ENCODE results near the gene PCSK5.

The PCSK5 gene

DNA sequence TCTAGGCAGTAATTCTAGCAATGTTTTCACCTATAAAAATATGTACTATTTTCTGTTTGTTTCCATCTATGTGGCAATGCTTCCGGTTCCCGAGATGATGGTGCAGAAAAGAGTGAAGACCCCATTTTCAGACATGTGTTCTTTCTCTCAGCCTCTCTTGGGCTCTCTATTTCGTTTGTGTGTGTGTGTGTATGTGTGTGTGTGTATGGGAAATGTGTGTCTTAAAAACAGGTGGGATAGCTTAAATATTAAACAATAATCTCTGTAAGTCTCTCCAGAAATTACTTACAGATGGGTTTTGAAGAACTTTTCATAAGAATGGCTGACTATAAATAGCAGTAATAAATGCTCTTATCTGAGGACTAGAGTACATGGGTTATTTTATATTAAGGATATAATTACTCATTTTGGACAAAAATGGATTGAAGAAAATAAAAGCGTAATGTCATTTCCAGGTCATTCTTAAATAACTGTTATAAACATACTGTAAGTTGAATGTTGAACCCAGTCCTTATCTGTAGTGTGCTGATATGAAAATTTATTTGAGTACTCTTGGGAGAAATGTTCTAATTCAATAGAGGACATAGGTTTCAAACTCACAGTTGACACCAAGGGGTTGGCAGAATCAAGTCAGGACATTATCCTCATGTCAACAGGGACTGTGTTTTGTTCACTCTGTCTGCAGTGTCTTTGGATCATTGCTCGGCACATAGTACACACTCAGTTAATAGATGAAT lies 31.1 kb downstream of the PCSK5 start:
- no peak for DNase-seq (ENCODE audit: low read depth in 2 of 2)

DNA sequence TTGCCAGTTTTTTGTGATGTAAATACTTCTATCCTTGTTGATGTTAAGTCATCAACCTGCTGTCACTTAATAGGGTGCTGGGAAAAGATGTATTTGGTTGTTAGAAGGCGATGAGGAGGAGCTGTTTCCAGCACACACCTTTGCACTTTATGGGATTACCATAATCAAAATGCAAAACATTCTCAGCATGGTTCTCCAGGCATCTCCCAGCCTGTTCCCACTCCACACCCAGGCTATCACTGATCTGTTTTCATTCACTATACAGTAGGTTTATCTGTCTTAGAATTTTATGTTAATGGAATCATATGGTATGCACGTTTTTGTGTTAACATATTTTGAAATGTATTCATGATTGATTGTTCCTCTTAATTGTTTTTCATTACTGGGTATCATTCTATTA lies 35.9 kb downstream of the PCSK5 start:
- DNase-seq (ENCODE audit: low read depth in 2 of 2): no peak

DNA sequence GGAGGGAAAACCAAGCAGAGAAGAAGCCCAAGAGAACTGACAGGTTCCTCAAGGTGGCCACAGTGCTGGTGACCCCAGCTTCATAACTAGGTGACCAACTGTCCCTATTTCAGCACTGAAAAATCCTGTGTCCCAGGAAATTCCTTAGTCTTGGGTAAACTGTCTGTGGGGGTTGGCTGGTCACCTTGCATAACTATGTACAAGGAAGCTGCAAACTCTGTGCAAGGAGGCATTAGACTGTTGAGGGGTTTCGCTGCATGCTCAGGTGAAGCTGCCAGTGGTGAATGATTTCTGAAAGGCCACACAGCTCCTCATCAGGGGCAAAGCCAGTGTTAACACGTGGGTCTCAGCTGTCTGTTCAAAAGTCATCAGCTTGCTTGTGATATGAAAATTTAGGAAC lies 36.9 kb downstream of the PCSK5 start:
- DNase-seq (ENCODE audit: low read depth in 2 of 2): no peak

DNA sequence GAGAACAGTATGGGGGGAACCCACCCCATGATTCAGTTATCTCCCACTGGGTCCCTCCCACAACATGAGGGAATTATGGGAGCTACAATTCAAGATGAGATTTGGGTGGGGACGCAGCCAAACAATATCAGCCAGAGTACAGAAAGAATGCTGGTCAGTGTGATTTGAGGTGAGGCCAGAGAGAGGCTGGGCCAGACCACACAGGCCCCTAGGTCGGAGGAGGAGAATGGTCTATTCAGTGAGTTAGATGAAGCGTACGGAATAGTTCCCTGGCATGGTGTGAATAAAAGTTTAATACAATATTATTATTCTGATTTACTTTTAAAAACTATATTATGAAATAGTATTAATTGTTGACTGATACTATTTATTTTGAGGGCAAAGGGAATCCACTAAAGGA lies 39.7 kb downstream of the PCSK5 start:
- no peak for DNase-seq (ENCODE audit: low read depth in 2 of 2)

DNA sequence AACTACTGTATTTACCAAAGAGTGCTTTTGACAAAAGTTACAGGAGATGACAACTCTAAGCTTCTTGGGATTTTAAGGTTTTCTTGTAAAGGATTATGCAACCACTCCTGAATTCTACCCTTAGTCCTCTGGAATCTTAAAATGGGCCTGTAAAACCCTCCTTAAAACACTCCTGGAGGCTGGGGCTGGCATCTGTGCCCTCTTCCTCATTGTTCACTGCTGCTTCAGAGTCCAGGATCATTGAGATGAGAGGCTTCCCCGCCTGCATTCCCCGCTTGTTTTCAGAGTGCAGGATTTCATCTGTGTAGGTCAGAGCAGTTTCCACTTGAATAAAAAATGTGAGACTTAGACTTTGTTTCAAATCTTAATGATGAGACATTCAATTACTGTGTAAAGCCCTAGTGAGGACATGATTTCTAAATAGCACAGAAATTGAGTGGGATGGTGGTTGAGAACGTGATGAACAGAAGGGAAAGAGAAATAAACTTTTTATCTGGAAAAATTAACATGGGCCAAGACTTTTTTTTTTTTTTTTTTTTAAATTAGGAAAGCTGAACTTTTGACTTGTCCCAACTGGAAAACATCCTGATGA lies 40.4 kb downstream of the PCSK5 start:
- DNase-seq (ENCODE audit: low read depth in 2 of 2): no peak

DNA sequence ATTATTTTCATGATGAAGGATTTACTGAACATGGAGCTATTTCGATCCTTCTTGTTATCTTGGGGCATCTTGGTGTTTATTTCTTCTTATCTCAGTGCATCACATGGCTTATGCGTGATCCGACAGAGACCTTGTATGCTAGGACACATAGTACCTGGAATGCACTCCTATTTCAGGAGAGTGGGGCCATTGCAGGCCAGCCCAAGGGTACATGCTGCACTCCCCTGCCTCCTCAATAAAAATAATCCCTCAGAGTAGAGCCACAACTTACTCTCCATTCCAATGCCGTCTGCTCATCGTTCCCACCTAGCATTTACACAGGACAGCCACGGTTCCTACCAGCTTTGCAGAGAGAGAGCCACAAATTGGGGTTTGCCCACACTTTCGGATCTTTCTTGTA lies 43.5 kb downstream of the PCSK5 start:
- no peak for DNase-seq (ENCODE audit: low read depth in 2 of 2)

DNA sequence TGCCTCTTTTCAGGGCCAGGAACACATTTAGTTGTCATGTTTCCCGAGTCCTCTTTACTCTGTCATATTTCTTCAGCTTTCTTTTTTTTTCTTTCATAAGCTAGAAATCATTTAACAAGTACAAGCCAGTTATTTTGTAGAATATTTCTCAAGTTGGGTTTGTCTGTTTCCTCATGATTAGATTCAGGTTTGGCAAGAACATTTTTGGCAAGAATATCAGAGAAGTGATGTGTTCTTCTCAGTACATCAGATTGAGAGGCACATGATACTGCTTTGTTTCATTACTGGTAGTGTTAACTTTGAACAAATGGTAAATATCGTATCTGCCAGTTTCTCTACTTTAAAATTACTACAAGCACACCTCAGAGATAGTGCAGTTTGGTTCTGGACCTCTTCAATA lies 45.1 kb downstream of the PCSK5 start:
- no peak for DNase-seq (ENCODE audit: low read depth in 2 of 2)

DNA sequence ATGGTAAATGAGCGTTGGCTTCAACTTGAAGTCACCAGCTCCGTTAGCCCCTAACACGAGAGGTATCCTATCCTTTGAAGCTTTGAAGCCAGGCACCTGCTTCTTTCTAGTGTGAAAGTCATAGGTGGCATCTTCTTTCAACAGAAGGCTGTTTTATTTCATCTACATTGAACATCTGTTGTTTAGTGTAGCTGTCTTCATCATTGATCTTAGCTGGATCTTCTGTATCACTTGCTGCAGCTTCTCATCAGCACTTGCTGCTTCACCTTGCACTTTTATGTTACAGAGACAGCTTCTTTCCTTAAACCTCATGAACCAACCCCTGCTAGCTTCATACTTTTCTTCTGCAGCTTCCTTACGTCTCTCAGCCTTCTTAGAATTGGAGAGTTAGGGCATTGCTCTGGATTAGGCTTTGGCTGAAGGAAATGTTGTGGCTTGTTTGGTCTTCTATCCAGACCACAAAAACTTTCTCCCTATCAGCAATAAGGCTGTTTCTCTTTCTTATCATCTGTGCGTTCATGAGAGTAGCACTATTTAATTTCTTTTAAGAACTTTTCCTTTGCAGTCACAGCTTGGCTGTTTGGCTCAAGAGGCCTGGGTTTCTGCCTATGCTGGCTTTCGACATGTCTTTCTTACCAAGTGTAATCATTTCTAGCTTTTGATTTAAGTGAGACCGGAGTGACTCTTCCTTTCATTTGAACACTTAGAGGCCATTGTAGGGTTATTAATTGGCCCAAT lies 47.2 kb downstream of the PCSK5 start:
- no peak for DNase-seq (ENCODE audit: low read depth in 2 of 2)

DNA sequence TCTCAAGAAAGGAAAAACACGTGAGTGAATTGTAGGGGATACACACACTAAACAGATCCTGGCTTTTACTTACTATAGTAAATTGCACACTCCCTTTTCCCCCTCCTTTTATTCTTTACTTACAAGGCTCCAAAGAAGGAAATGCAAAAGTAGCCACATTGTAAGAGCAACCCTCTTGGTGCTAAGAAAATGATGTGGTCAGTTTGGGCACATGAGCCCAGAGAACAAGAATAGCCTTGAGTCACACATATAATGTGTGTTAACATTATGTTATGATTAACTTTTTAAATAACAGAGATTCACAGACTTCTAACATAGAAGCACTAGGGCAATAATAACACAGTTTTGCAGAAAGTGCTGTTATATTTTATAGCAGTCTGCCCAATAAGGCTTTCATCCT lies 48.5 kb downstream of the PCSK5 start:
- DNase-seq (ENCODE audit: low read depth in 2 of 2): no peak

DNA sequence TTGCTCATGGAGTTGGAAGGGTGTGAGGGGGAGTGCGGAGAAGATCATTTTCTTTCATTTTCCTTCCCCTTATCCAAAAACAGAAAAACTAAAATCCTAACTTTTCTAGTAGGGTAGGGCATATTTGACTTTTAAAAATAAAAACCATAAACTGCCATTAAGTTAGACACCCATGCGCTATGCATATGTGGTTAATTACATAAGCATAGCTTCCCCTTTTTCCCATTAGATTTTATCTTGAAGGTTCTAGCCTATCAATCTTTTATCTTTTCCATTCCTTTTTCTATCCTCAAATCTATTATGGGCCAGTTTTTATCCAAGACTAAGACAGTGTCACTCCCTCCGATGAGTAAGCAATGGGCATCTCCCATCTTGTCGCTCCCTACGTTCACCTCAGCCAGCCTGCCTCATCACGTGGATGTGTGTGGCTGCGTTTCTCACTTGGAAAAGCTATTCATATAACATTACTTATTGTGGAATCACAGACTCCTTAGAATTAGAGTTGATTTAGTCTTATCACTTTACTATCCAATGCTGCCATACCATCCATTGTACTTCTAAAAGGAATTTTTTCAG lies 49.2 kb downstream of the PCSK5 start:
- no peak for DNase-seq (ENCODE audit: low read depth in 2 of 2)

DNA sequence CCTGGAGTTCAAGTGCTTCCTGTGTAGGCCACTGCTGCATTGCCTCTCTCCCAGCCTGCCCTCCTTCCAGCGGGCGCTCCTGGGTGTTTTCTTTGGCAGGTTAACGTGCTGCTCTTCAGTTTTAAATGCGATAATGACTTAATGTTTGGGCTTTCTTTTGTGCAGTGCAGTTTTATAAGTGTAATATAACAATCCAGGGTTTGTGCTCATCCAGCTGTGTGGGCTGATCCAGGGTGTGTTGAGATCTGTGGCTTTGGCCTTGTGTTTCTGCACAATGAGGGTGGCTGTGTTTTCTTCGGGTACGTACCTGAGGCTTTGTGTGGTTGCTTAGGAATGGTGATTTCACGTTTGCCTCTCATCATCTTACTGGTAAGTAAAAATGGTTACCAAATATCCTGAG lies 50.6 kb downstream of the PCSK5 start:
- DNase-seq (ENCODE audit: low read depth in 2 of 2): no peak

DNA sequence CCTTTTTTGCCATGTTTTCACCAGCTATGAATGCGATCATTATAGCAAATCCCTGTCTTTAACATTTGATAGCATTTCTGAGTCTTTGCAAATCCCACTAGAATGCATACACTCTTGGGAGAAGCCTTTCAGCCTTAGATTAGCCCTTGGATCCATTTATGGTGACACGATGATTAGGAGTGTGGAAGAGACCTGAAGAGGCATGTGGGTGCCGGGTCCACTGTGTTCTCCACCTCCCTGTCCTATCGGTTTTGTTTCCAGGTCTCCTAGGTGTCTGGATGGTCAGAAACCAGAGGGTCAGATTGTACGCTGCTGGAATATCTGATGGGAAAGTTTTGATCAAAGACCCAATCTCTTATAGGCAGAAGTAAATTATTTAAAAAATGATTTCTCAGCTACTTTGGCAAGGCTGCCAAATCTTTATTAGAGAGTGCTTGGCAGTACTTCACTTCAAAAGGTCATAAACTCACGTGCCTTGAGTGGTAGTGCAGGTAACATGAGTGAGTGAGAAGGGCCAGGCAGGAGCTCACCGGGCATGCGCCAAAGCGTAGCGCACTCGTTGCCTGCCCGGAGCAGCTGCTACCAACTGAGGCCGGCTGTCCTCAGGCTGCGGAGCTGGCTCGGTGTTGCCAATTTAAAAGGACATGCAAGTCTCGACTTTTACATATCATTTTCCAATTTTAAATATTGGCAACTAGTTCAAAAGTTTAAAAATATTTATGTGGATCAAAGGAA lies 51.3 kb downstream of the PCSK5 start:
- no peak for DNase-seq (ENCODE audit: low read depth in 2 of 2)

DNA sequence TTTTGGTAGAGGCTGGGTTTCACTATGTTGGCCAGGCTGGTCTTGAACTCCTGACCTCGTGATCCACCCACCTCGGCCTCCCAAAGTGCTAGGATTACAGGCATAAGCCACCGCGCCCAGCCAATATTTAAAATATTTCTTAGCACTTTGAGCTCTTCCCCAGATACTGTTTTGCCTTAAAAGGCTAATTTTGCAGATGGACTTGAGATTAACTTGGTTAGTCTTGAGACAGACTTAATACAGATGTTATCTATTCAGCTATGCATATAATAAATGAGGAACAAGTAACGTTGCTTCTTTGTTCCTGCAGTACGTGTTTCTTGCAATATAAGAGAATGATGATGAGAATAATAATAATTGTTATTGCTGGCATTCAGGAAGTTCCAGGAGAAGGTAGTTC lies 56.3 kb downstream of the PCSK5 start:
- no peak for DNase-seq (ENCODE audit: low read depth in 2 of 2)

DNA sequence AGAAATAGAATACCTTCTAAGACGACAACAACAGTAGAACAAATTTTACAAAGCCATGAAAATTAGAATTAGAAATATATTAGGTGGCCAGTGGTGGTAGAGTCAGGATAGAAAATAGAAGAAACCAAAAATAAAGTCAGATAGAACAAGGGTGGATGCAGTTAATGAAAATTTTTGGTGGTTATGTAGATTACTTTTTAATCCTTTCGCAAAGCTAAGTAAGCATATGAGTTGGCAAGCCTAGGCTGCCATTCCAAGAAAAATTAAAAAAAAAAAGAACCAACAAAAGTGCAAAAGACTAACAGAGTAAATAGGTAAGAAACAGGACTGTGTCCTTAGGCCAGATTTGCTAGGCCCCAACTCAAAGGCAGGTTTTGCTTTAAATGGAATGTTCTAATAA lies 56.8 kb downstream of the PCSK5 start:
- no peak for DNase-seq (ENCODE audit: low read depth in 2 of 2)

DNA sequence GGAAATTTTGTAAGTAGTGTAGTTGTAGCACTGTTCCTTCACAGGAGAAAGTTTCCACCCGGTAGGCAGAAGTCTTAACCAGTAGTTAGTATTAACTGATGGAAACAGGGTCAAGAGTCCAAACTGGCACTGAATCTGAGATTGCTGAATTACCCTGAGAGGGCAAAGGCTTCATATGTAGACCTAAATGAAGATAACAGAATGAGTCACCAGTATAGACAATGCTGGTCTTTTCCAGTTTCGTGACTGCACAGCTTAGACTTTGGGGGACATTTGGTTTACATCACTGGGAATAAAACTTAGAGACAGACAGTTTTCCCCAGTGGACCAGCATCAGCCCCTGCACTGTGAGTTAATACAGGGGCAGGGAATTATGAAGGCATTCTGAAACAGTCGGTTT lies 60.5 kb downstream of the PCSK5 start:
- no peak for DNase-seq (ENCODE audit: low read depth in 2 of 2)

DNA sequence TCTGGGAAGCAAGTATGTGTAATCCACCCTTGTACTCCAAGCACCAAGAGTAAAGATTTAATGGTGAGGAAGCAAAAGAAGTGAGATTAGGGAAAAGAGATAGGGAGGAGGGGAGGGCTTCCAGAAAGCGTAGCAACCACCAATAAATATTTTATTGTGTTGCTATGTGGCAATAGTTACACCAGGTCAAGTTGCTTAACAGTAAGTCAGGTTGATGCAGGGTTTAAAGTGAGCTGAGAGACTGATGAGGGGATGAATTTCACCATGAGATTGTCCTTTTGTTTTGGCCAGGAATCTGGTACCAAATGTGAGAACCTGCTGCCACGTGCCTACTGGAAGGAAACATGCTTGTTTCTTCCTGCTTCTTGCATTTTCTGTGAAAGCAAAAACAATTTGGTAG lies 62.7 kb downstream of the PCSK5 start:
- no peak for DNase-seq (ENCODE audit: low read depth in 2 of 2)

DNA sequence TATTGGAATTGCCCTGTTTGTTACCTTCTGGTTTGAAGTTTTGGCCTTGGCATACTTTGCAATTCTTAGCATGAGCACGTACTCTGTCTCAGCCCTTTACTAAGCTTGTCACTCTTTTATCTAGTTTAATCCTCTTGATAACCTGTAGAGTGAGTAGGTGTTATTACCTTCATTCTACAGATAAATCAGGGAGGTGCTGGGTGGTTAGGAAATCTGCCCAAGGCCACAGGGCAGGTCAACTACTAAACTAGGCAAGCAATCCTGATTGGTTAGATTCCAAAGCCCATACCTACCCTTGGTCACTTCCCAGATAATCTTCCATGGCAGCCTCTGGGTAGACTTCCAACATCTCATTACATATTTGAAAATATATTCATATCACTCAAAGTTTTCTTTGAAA lies 65.7 kb downstream of the PCSK5 start:
- no peak for DNase-seq (ENCODE audit: low read depth in 2 of 2)

DNA sequence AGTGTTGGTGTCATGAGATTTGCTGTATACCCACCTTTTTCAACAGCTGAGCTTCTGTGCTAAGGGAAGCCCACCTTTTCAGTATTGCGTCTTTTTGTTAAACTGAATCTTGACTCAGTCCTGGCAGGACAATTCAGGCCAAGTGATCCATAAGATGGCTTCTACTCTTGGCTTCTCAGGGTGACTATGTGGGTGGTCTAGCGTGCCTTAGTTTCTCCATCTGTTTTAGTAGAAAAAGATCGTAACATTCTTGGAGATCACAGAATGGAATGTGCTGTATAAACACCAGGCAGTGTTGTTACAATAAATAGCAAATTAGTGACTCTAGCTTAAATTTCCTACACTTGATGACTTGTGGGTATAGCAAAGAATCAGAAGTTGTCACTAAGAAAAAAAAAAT lies 66.6 kb downstream of the PCSK5 start:
- no peak for DNase-seq (ENCODE audit: low read depth in 2 of 2)

DNA sequence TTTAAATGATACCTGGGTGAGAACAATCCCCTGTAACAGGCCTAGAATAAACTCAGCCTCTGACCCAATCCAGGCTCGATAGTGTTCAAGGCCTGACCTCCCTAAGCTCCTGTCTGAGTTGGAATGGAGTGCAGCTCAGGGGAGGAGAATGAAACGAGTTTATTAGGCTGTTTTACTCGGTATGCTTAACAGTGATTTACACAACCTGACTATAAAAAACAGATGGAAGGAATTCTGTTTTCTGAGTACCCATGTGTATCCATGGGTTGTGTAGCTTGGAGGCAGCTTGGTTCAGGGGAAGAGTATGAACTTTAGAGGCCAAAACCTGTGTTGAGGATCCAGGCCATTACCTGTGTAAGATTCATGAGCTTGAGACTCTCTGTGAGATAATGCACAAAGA lies 67.8 kb downstream of the PCSK5 start:
- DNase-seq (ENCODE audit: low read depth in 2 of 2): no peak

DNA sequence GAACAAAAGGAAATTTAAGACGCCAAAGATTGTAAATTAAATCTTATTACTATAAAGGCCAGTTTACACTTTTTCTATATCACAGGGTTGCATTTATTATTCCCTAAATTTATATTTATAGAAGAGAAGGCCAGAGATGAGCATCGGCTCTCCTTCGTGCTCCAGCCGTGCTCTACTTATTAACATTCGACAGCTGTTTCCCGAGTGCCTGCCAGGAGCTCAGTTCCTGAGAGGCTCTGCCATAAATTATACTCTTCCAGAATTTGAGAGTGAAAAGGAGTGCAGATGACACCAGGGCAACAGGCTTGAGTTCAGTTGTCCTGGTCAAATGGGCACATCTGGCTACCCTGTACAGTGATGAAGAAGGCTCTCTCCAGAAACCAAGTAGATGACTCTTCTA lies 70.1 kb downstream of the PCSK5 start:
- no peak for DNase-seq (ENCODE audit: low read depth in 2 of 2)

DNA sequence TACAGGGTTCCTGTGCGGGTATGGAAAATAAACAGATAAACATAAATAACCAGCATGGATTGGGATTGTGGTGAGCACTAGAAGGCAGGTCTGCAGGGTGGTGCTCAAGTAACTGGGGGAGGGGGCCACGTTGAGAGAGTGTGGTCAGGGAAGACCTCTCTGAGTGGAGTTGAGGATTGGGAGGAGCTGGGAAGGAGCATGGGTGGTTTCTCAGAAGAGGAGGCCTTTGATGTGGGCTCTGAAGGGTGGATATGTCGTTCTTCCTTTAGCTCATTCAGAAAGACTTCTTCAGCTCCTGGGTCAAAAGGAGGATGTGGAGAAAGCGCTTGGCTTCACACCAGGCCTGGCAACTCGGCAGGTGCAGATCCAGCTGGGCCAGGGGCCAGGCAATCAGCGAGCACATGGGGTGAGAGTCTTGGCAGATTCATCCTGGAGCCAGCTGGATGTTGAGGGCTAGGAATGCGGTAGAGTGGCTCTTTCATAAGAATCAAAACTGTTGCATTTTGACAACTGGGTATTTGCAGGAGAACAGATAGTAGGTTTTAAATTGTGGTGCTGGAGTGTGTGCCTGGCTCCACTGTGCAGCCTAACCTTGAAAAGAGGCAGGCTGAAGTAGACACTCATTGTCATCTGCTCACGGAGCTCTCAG lies 71.7 kb downstream of the PCSK5 start:
- no peak for DNase-seq (ENCODE audit: low read depth in 2 of 2)

DNA sequence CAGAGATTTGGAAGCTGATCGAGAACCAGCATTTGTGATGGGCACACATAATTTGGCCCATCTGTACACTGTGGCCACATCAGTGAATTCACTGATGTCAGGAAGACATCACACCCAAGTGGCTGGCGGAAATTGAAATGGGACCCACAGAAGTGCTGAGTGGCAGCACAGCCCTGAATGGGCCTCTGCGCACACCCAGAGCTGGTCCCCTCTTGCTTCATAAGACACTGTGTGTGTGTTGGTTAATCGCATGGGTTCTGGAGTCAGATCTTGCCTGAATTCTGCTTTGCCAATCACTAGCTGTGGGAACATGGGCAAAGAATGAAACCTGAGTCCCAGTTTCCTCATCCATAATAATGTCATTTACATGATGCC lies 72.2 kb downstream of the PCSK5 start:
- no peak for DNase-seq (ENCODE audit: low read depth in 2 of 2)
